Skin of body (tissue), 2 donors: ENCODE data around the gene EPO. TPM values are rescaled to one million over a fixed set of nuclear protein-coding genes. Genes with fewer than 3 reads are reported as not detected.
"Not testable (repeated sequence)": the region's sequence is repeated elsewhere in the genome, so short reads cannot be mapped to it uniquely, and the experiment has no call there.

Experiments
- DNase-seq: peaks from one replicate; lab custom pipeline; 2025; lab: John Stamatoyannopoulos, UW
- total RNA-seq: library from RNA; depleted of rRNA; stranded (reverse); fragments of >200 nt; gene quantifications from one replicate; pipeline ENCODE4 v1.2.3, GENCODE V29; 2014

EPO gene
- total RNA-seq, 1 donor from 2014 or later, result not detected

DNA sequence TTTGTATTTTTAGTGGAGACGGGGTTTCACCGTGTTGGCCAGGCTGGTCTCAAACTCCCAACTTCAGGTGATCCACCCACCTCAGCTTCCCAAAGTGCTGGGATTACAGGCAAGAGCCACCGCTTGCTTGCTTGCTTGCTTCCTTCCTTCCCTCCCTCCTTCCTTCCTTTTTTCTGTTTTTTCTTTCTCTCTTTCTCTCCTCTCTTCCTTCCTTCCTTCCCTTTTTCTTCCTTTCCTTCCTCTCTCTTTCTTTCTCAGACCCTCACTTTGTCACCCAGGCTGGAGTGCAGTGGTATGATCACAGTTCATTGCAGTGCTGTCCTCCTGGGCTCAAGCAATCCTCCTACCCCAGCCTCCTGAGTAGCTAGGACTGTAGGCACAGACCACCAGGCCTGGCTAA lies 19.2 kb upstream of the EPO start:
- DNase-seq, result not testable (repeated sequence)

DNA sequence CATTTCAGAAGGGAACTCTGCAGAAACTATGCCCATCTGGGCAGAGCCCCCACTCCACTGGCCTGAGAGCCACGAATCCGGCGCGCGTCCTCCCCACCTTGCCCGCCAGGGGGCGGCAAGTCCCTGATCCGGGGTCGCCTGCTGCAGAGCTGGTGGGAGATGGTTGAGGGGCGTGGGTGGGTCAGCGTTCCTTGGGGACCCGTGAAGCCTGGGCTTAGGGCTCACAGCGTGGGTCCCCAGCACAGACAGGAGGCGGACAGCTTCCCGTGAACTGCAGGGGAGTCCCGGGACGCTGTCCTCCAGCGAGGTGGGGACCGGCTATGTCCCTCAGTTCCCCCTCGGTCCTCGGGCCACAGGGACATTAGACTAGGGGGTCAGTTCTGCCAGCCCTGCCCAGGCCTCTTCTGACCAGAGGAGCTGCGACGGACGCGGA lies 14.9 kb upstream of the EPO start:
- DNase-seq, result peak; percentile 70

DNA sequence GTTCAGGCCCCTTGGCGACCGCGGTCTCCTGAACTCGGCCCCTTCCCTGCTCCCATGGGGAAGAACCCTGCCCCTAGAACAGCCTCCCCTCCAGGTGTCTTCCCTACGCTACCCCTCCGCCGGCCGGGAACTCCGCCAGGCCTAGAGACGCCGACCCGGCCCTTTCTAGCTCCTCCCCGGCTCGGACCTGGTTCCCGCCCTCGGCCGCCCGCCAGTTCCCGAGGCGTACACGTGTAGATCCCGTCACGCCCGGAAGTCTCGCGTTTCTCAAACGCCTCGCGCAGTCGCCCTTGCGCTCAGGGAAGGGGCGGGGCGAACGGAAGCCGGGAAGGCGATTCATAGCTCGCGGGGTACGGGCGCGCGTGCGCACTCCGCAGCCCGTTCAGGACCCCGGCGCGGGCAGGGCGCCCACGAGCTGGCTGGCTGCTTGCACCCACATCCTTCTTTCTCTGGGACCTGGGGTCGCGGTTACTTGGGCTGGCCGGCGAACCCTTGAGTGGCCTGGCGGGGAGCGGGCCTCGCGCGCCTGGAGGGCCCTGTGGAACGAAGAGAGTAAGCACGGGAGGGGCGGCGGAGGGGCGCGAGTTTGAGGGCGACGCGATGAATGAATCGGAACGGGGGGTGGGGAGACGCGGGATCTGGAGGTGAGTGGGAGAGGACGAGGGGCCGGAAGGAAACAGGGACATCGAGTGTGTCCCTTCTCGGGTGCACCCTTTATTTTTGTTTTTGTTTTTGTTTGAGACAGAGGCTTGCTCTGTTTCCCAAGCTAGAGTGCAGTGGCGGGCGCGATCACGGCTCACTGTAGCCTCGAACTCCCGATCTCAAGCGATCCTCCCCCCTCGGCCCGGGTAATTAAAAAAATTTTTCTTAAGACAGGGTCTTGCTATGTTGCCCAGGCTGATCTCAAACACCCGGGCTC lies 14.3 kb upstream of the EPO start, which contains the start of gene POP7:
Gene POP7, plus strand, starts transcription at position 369 of the 919 bp plus-strand sequence. CDS start 710 bp downstream, outside the sequence.
- peak; percentile 97 for DNase-seq

DNA sequence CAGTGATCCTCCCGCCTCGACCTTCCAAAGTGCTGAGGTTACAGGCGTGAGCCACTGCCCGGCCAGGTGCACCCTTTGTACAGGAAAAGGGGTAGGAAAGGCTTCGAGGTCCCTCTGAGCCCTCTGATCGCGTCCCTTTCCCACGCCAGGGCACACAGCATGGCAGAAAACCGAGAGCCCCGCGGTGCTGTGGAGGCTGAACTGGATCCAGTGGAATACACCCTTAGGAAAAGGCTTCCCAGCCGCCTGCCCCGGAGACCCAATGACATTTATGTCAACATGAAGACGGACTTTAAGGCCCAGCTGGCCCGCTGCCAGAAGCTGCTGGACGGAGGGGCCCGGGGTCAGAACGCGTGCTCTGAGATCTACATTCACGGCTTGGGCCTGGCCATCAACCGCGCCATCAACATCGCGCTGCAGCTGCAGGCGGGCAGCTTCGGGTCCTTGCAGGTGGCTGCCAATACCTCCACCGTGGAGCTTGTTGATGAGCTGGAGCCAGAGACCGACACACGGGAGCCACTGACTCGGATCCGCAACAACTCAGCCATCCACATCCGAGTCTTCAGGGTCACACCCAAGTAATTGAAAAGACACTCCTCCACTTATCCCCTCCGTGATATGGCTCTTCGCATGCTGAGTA lies 13.5 kb upstream of the EPO start:
- DNase-seq, result no peak

DNA sequence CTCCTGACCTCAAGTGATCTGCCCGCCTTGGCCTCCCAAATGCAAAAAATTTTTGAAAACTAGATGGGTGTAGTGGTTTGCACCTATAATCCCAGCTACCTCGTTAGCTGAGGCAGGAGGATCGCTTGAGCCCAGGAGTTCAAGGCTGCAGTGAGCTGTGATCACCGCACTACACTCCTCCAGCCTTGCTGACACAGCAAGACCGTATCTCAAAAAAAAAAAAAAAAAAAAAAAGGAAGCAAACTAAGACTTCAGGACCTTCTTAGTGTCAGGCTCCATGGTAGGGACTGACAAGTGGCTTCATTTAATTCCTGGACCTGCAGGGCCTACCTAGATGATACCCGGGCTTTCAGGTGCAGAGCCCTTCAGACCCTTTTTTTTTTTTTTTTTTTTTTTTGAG lies 11.9 kb upstream of the EPO start:
- no peak for DNase-seq

DNA sequence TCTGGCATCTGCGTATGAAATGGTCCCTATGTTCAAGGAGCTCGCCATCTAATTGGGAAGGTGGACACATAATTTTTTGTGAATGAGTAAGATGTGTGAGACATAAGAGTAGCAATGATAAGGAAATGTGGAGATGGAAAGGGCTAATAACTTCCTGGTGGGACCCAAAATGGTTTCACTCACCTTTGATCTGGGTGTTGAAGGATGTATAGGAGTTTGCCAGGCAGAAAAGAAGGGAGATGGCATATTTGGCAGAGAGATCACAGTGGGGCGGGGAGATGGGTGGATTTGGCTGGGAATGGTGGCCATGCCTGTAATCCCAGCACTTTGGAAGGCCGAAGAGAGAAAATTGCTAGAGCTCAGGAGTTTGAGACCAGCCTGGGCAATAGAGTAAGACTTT lies 9.8 kb upstream of the EPO start:
- DNase-seq, result no peak

DNA sequence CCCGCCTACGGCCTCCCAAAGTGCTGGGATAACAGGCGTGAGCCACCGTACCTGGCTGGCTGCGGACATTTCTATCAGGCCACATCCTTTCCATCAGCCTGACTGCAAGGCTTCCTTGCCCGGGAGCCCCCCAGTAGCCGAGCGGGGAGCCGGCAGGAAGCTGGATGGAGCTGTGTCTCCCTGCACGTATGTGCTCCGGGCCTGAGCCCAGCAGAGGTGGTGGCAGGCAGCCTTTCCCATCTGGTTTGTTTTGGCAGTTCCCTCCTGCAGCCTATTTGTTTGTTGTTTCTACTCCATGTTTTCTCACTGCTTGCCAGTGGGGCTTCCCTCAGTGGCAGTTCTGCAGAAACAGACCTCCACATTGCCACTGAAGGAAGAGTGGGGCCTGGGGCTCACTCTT lies 8.9 kb upstream of the EPO start:
- DNase-seq, result no peak

DNA sequence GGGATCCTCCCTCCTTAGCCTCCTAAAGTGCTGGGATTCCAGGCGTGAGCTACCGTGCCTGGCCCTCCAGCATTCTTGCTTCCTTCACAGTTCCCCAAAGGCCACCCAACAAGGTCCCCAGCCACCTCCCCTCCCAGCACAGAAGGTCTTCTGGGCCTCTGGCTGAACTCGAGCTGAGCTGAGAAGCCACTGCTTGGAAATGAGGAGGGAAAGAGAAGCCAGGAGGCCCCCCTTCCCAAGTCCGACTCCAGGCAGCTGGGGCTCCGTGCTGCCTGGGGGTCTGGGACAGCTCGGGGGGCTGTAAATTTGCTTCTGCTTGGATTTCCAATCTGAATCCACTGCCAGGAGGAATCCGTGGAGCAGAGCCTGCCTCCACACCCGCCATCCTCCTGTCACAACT lies 5.5 kb upstream of the EPO start:
- no peak for DNase-seq

DNA sequence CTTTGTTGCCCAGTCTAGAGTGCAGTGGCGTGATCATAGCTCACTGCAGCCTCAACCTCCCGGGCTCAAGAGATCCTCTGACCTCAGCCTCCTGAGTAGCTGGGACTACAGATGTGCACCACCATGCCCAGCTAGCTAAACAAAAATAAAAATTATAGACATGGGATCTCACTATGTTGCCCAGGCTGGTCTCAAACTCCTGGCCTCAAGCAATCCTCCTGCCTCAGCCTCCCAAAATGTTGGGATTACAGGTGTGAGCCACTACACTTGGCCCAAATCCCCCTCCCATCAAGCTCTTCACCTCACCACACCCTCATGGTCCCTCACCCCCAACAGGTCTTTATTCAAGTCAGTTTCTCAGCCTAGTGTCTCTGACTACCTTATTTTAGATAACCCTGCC lies 3.2 kb upstream of the EPO start:
- not testable (repeated sequence) for DNase-seq

DNA sequence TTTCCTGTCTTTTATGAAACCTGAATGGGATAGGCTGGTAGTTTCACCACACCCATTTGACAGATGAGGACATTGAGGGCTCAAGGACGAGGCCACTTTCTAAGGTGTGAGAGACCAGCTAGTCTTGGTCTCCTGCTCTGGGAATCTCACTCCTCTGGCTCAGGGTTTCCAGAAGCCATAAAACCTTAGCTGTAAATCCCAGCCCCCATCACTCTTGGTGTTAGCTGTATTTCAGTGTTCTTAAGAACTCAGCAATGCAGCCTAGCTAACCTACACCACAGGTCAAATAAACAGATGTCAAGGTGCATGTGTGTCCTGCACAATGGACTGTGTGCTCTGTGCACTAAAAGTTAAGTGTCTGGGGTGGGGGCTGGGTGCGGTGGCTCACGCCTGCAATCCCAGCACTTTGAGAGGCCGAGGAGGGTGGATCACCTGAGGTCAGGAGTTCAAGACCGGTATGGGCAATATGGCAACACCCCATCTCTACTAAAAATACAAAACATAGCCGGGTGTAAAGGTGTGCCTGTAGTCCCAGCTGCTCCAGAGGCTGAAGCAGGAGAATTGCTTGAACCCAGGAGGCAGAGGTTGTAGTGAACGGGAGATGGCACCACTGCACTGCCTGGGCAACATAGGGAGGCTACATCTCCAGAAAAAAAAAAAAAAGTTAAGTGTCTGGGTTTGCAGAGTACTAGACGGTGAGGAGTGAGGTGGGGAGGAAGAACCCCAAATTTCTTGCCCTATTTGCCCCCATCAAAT lies 567 bp upstream of the EPO start:
- no peak for DNase-seq

DNA sequence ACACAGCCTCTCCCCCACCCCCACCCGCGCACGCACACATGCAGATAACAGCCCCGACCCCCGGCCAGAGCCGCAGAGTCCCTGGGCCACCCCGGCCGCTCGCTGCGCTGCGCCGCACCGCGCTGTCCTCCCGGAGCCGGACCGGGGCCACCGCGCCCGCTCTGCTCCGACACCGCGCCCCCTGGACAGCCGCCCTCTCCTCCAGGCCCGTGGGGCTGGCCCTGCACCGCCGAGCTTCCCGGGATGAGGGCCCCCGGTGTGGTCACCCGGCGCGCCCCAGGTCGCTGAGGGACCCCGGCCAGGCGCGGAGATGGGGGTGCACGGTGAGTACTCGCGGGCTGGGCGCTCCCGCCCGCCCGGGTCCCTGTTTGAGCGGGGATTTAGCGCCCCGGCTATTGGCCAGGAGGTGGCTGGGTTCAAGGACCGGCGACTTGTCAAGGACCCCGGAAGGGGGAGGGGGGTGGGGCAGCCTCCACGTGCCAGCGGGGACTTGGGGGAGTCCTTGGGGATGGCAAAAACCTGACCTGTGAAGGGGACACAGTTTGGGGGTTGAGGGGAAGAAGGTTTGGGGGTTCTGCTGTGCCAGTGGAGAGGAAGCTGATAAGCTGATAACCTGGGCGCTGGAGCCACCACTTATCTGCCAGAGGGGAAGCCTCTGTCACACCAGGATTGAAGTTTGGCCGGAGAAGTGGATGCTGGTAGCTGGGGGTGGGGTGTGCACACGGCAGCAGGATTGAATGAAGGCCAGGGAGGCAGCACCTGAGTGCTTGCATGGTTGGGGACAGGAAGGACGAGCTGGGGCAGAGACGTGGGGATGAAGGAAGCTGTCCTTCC lies 620 bp downstream of the EPO start:
- no peak for DNase-seq

DNA sequence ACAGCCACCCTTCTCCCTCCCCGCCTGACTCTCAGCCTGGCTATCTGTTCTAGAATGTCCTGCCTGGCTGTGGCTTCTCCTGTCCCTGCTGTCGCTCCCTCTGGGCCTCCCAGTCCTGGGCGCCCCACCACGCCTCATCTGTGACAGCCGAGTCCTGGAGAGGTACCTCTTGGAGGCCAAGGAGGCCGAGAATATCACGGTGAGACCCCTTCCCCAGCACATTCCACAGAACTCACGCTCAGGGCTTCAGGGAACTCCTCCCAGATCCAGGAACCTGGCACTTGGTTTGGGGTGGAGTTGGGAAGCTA lies 1.2 kb downstream of the EPO start:
- DNase-seq, result no peak

DNA sequence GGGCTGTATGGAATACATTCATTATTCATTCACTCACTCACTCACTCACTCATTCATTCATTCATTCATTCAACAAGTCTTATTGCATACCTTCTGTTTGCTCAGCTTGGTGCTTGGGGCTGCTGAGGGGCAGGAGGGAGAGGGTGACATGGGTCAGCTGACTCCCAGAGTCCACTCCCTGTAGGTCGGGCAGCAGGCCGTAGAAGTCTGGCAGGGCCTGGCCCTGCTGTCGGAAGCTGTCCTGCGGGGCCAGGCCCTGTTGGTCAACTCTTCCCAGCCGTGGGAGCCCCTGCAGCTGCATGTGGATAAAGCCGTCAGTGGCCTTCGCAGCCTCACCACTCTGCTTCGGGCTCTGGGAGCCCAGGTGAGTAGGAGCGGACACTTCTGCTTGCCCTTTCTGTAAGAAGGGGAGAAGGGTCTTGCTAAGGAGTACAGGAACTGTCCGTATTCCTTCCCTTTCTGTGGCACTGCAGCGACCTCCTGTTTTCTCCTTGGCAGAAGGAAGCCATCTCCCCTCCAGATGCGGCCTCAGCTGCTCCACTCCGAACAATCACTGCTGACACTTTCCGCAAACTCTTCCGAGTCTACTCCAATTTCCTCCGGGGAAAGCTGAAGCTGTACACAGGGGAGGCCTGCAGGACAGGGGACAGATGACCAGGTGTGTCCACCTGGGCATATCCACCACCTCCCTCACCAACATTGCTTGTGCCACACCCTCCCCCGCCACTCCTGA lies 2.4 kb downstream of the EPO start:
- DNase-seq, result no peak

DNA sequence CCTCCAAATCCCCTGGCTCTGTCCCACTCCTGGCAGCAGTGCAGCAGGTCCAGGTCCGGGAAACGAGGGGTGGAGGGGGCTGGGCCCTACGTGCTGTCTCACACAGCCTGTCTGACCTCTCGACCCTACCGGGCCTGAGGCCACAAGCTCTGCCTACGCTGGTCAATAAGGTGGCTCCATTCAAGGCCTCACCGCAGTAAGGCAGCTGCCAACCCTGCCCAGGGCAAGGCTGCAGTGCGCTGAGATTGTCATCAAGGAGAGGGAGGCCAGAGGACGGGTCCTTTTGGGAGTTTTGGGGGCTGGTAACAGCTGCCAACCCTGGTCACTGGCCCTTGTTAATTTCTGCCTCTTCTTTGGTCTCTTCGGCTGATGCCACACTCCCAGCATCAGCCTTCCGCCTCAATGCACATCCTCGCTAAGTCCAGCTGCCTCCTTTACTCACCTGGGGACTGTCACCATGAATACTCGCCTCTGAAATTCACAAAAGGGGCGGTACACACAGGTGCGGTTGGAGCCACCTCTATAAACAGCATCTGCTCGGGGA lies 3.5 kb downstream of the EPO start:
- no peak for DNase-seq

DNA sequence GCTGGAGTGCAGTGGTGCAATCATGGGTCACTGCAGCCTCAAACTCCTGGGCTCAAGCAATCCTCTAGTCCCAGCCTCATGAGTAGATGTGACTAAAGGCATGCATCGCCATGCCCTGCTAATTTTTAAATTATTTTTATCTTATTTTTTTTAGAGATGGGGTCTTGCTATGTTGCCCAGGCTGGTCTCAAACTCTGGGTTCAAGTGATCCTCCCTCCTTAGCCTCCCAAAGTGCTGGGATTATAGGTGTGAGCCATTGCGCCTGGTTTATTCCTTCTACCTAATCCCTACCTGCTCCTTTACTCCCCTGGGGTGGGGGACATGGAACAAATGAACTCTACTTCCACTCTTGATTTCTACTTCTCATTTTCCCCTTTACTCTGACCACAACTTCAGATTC lies 4.1 kb downstream of the EPO start:
- not testable (repeated sequence) for DNase-seq

DNA sequence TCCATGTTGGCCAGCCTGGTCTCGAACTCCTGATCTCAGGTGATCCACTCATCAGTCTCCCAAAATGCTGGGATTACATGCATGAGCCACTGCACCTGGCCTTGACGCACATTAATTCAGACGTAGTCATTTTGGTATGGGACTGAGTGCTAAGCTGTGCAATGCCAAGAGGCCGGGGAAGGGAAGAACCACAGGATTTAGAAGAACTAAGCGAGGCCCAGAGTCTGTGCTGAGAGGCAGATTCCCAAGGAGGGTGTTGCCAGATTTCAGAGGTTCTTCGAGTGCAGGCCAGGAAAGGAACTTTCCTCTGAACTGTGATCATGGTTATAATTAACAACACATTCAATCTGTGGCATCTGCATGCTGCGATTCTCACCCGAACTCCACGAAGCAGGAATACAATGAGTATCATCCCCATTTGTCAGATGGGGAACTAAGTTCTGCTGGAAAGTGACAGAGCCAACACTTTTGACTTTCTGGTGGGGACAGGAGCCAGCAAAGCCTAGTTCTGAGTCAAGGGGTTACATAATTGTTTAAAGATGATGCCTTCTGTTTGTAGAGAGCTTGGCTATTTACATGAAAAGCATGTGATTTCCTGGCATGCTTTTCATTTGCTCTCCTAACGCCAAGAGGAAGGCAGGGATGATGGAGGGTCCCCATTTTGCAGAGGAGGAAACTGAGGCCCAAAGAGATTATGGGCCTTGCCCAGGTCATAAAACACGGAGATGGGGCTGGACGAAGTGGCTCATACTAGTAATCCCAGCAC lies 6.9 kb downstream of the EPO start:
- peak; percentile 92 for DNase-seq

DNA sequence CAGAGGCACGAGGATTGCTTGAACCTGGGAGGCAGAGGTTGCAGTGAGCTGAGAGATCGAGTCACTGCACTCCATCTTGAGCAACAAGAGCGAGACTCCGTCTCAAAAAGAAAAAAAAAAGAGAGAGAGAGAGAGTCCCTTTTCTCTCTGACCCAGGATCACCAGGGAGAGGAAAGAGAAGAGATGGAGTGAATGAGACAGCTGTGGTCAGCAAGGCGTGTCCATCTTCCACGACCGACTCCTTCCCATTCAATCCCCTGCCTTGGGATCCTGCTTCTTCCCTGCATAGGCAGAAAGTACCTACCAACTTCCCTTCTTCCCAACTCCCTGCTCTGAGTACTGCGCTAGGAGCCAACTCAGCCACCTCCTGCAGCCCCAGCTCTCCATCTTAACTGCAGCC lies 7.9 kb downstream of the EPO start:
- no peak for DNase-seq

DNA sequence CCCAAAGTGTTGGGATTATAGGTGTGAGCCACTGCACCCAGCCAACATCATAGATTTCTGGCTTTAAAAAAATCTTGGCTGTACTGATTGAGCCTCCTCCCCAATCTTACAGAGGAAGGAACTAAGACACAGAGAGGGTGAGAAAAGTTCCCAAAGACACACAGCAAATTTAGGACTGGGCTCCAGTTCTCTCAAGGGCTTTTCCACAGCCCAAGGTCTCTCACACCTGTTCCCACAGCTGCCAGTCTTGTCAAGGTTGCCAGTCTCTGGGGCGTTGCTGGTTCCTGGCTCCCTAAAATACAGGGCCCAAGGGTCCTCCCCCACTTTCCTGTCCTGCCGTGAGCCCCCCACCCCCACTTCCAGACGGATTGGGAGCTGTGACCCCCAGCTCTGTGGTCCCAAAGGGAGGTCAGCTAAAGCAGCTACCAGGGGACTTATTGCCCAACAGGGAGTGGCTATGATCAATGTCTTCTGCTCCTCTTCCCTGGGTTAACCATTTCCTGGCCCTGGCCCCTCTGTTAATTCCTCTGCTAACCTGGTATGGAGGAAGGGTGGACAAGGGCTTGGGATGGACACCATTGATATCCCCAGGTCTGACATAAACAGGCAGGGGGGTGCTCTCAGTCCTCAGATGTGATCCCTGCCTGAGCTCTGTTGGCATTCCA lies 10.0 kb downstream of the EPO start:
- DNase-seq, result no peak
